Astrocyte of the hippocampus (primary cell): ENCODE results near the gene MRI1.
"Not testable (repeated sequence)": the region's sequence is repeated elsewhere in the genome, so short reads cannot be mapped to it uniquely, and the experiment has no call there.

ENCODE experiments used
- DNase-seq: peaks from one replicate; pipeline ENCODE4 v3.0.0; 2011; ENCODE audit warnings: low read depth, low spot score

The MRI1 gene

DNA sequence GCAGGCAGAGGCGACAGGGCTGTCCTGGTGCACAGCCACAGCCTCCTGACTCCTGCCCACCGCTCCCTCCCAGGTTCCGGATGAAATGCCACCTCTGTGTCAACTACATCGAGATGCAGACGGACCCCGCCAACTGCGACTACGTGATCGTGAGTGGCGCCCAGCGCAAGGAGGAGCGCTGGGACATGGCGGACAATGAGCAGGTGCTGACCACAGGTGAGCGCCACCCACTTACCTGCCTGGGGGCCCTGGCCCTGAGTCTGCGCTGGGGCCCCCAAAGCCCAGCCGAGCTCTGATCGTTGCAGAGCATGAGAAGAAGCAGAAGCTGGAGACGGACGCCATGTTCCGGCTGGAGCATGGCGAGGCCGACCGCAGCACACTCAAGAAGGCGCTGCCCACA is 5.5 kb upstream of the MRI1 start:
- no peak for DNase-seq

DNA sequence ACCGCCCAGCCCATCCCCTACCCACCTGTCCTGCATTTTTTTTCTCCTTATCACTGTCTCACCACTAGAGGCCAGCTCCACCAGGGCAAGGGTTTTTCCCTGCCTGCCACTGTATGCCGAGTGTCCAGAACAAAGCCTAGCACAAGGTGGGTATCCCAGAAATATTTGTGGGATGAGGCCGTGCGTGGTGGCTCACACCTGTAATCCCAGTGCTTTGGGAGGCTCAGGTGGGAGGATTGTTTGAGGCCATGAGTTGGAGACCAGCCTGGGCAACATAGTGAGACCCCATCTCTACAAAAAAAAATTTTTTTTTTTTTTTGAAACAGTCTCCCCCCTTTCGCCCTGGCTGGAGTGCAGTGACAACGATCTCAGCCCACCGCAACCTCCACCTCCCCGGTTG is 2.9 kb upstream of the MRI1 start:
- no peak for DNase-seq

DNA sequence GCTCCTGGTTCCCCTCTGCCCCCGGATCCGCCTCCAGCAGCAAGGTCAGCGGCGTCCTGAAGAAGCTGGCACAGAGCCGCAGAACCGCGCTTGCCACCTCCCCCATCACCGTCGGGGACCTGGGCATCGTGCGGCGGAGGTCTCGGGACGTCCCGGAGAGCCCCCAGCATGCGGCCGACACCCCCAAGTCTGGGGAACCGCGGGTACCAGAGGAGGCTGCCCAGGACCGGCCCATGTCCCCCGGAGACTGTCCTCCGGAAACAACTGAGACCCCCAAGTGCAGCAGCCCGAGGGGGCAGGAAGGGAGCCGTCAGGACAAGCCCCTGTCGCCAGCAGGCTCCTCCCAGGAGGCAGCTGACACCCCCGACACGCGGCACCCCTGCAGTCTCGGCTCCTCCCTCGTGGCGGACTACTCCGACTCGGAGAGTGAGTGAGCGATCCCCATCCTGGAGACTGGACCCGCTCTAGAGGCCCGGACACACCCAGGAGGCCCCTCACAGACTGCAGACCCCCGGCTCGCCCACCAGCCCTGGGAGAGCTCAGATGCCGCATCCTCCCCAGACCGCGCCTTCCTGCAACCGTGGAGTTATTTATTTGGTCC is 1.6 kb upstream of the MRI1 start:
- DNase-seq: no peak

DNA sequence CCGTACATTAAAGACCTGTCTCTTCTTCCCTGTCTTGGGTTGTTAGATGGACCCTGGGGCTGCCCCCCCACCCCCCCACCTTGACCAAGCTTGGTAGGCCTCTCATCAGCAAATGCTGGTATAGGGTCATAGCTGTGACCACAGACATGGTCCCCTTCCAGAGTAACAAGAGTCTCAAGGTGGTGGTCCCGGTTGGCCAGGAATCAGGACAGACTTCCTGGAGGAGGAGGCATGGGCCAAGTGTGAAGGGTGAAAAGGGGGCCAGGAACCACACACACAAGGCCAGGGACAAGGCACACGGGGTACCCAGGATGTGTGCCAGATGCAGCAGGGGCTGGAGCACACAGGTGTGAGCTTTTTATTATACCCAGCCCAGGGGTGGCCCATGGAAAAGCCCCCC is 1.1 kb upstream of the MRI1 start:
- no peak for DNase-seq

DNA sequence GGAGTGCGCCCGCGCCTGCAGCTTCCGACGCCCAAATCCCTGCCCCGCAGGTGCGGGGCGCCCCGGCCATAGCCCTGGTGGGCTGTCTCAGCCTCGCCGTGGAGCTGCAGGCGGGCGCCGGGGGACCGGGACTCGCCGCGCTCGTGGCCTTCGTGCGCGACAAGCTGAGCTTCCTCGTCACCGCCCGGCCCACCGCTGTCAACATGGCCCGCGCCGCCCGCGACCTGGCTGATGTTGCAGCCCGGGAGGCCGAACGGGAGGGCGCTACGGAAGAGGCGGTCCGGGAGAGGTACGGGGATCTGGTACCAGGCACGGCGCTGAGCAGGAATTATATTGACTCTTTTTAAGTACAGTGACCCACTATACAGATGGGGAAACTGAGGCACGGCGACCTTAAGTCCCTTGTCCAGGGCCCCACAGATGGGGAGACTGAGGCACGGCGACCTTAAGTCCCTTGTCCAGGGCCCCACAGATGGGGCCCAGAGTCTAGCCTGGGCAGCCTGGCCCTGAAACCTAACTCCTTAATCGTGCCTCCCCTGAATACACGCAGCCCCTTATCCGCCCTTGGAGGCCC is 586 bp downstream of the MRI1 start:
- peak; percentile 48 for DNase-seq

DNA sequence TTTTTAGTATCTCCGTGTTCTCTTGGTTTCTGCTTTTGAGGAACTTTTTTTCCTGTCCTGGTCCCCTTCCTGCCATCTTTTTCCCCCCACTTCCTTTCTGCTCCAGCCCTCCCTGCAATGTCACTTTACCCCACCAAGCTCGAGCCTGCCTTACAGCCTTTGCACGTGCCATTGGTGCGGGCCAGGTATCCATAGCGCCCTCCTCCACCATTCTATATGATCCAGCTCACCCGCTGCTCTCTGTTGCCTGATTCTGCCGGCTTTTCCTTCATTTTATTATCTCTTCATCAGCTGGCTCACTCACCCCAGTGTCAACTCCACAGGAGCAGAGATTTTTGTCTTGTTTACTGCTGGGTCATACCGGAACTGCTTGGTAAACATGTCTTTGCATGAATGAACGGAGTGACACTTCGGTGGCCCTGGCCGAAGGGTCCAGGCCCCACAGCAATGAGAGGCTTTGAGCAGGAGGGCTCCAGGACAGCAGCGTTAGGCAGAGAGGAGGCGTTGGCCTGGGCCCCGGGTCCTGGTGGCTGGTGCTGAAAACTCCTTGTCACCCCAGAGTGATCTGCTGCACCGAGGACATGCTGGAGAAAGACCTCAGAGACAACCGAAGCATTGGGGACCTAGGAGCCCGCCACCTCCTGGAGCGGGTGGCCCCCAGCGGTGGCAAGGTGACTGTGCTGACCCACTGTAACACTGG is 1.2 kb downstream of the MRI1 start:
- DNase-seq: peak; percentile 15

DNA sequence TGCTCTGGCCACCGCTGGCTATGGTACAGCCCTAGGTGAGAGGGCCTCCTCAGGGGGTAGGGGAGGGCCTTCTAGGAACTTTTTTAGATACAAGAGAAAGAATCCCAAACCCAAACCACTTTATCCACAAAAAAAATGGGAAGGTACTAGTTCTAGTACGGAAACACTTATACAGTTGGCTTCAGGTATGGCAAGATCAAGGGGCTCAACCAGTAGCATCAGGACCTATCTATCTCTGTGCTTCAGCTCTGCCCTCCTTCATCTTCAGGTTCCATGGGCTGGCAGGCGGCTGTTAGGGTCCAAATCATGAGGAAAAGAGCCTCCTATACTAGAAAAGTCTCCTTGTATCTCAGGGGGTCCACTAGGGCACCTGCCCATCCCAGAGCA is 1.8 kb downstream of the MRI1 start:
- no peak for DNase-seq

DNA sequence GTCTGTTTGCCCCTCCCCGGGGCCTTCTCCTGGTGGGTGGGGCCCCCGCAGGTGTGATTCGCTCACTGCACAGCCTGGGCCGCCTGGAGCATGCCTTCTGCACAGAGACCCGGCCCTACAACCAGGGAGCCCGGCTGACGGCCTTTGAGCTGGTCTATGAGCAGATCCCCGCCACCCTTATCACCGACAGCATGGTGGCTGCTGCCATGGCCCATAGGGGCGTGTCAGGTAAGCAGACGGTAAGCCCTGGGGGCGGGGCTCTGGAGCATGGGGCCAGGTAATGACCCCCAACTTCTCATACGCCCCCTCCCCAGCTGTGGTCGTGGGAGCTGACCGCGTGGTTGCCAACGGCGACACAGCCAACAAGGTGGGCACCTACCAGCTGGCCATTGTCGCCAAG is 4.2 kb downstream of the MRI1 start:
- DNase-seq: no peak

DNA sequence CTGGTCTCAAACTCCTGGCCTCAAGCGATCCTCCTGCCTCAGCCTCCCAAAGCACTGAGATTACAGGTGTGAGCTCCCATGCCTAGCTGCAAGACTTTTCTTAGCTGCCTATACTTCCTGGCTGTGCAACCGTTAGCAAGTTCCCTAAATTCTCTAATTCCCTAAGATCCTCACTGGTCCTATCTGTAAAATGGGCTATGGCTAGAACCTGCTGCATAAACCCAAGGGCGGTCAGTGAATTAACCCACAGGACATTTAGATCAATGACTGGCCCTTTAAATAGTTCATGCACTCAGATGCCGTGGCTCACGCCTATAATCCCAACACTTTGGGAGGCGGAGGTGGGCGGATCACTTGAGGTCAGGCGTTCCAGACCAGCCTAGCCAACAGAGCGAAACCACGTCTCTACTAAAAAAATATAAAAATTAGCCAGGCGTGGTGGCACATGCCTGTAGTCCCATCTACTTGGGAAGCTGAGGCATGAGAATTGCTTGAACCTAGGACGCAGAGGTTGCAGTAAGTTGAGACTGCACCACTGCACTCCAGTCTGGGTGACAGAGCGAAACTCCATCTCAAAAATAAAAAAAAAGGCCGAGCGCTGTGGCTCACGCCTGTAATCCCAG is 5.8 kb downstream of the MRI1 start:
- no peak for DNase-seq

DNA sequence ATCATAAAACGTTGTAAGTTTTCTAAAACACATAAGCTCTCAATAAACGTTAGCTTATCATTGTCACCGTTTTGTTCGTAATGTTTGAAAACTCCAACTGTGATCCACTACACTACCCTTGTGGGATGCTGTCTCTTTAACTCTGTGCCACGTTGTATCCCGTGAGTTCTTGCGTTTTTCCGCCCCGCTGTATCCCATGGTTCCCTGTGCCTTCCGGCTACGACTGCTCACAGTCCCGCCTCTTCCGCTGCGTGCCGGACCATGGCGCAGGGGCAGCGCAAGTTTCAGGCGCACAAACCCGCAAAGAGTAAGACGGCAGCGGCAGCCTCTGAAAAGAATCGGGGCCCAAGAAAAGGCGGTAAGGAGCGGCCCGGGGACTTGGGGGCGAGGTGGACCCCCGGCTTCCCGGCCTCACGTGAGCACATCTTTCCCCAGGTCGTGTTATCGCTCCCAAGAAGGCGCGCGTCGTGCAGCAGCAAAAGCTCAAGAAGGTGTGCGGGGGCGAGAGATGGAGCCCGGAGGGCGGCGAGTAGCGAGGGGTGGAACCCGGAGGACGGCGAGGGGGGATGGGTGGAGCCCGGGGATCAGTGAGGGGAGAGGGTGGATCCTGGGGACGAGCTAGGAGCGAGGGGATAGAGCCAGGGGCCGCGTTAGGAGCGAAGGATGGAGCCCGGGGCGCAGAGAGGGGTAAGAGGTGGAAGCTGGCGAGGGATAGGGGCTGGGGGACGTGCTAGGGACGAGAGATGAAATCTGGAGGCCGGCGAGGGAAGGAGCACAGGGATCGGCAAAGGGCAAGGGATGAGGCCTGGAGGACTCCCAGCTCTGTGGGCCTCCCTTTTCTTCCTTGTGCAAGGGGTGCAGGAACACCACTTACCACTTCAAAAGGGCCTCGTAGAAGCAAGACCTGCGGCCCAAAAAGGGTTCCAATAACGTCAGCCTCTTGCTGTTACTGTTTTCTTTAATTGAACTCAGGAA is 10.2 kb downstream of the MRI1 start, which contains the start of gene C19orf53:
TSS of gene C19orf53 (plus strand) at position 240 of the 975 bp plus-strand sequence. CDS start at position 262, 22 bp downstream.
- DNase-seq: peak; percentile 96

DNA sequence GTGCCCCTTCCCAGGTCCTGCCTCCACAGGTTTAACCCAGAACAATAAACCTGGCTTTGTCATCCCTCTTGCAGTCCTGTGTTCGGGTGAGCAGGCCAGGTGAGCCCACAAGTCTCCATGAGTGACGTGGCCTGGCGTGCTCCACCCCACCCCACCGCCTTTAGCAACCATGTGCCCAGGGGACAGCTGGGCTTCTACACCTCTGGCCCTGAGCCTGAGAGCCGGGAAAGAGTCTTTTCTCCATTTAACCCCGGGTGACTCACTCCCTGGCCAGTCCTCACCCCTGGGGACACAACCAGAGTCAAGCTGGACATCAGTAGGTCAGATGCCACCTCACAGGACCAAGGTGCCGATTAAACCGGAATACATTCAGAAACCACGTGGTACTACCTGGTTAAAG is 14.1 kb downstream of the MRI1 start:
- no peak for DNase-seq

DNA sequence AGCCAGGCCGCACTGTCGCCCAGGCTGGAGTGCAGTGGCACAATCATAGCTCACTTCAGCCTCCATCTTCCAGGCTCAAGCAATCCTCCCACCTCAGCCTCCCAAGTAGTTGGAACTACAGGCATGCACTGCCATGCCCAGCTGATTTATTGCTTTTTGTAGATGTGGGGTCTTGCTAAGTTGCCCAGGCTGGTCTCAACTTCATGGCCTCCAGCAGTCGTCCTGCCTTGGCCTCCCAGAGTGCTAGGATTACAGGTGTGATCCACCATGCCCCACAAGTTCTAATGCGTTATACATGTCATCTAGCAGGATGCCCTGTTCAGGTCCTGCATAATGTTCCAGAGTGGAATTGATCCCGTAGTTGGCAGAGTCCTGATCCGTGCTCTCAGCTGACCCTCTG is 14.5 kb downstream of the MRI1 start:
- no peak for DNase-seq

DNA sequence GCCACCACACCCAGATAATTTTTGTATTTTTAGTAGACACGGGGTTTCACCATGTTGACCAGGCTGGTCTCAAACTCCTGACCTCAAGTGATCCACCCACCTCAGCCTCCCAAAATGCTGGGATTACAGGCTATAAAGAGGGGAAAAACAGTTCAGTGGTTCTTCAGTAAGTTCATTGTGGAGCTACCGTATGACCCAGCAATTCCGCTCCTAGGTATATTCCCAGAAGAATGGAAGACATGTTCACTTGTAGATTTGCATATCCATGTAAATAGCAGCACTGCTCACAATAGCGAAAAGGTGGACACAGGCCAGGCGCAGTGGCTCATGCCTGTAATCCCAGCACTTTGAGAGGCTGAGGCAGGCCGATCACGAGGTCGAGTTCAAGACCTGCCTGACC is 15.5 kb downstream of the MRI1 start:
- DNase-seq: not testable (repeated sequence)

DNA sequence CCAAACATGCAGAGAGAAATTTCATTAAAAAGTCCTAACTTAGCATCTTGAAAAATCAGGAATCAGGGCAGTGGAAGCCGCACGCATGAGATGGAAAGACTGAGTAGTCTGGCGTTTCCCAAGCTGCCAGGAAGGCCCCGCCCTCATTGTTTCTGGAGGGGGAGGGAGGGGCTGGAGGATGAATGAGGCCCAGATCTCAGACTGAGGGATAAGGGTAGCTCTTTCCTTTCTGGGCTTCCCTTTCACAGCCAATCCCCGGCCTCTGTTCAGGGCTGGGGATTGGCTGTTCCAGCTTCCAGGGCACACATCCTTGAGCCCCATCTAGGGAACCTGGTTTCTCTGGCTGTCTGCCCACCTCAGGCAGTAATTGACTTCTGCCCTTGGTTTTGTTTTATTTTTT is 17.2 kb downstream of the MRI1 start:
- DNase-seq: peak; percentile 94

DNA sequence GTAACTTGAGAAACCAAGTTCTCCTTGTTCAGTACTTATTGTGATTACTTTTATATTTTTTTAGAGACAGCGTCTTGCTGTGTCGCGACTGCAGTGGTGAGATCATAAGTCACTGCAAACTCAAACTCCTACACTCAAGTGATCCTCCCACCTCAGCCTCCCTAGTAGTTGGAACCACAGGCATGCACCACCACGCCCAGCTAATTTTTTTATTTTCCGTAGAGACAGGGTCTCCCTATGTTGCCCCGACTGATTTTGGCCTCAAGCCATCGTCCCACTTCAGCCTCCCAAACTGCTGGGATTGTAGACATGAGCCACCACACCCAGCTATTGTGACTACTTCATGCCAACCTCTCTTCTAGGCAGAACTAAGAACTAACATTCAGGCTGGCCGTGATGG is 18.2 kb downstream of the MRI1 start:
- DNase-seq: no peak

DNA sequence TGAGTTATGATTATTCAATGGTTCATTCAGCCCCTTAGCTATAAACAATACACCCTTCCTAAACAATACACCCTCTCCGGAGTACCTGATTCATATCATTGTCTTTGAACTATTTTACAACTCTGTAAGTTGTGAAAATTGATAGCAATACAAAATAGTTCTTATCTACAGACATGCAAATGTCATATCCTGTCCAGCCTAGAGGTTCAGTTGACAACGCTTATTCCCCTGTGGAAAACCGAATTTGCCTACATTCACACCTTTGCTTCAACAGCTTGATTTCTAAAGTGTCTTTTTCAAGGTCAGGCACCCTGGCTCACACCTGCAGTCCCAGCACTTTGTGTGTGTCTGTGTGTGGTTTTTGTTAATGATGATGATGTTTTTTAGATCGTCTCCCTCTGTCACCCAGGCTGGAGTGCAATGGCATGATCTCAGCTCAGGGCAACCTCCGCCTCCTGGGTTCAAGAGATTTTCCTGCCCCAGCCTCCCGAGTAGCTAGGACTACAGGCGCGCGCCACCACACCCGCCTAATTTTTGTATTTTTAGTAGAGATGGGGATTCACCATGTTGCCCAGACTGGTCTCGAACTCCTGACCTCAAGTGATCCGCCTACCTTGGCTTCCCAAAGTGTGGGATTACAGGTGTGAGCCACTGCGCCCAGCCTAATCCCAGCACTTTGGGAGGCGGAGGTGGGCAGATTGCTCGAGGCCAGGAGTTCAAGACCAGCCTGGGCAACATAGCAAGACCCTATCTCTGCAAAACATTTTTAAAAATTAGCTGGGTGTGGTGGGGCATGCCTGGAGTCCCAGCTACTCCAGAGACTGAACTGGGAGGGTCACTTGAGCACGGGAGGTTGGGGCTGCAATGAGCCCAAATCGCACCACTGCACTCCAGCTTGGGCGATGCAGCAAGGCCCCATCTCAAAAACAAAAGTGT is 19.5 kb downstream of the MRI1 start:
- no peak for DNase-seq

DNA sequence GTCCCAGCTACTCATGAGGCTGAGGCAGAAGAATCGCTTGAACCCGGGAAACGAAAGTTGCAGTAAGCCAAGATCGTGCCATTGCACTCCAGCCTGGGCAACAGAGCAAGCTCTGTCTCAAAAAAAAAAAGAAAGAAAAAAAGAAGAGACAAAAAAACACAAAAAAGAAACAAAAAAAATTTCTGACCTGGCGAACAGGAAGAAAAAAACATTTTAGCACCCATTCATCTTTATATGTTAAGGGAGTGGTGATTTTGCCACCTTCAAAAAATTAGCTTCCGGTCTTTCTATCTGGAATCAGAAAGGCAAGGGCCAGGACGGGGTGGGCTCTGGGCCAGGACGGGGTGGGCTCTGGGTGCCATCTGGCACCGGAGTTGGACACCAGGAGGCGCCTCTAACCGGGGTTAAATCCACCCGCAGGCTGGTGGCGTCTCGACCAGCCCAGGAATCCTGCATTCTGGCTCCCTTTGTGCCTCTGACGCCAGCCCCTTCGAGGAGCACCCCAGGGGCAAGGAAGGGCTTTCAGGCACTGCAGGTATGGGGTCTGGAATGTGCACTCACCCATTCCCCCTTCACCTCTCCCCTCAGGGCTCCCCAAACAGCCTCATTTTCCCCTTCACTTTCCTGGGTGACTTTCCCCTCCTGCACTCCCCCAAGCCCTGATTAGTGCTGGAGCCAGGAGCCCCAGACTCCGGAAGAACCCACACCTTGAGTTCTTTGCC is 20.6 kb downstream of the MRI1 start:
- peak; percentile 90 for DNase-seq

DNA sequence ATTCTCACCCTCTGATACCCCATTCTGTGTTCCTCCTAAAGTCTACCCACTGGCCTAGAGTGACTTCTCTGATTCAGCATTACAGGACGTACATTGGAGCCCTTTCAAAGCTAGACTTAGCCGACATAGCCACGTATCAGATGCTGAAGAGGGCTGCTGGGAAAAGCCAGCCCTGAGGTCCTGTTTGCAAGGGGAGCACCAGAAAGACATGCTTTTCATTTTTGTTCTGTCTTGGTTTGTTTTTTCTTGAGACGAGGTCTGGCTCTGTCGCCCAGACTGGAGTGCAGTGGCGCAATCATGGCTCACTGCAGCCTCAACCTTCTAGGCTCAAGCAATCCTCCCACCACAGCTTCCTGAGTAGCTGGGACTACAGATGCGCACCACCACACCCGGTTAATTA is 24.7 kb downstream of the MRI1 start:
- DNase-seq: peak; percentile 77

DNA sequence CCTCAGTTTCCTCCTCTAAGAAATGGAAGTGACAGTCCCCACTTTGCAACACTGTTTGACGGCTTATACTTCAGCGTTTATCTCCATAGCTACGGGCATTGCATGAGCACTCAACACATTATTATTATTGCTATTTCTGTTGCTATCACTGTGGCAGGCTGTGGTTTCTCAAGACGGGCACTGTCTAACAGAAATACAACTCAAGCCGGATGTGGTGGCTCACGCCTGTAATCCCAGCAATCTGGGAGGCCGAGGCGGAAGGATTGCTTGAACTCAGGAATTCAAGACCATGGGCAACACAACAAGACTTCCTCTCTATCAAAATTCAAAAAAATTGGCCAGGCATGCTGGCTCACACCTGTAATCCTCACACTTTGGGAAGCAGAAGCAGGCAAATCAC is 26.0 kb downstream of the MRI1 start:
- DNase-seq: no peak

DNA sequence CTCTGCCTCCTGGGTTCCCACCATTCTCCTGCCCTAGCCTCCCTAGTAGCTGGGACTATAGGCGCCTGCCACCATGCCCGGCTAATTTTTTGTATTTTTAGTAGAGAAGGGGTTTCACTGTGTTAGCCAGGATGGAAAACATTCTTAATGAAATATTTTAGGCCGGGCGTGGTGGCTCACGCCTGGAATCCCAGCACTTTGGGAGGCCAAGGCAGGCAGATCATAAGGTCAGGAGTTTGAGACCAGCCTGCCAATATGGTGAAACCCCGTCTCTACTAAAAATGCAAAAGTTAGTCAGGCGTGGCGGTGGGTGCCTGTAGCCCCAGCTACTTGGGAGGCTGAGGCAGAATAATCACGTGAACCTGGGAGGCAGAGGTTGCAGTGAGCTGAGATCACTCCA is 29.0 kb downstream of the MRI1 start:
- DNase-seq: not testable (repeated sequence)
